ENCODE measurements around the gene NPDC1.
"Not testable (repeated sequence)": the region's sequence is repeated elsewhere in the genome, so short reads cannot be mapped to it uniquely, and the experiment has no call there.

NPDC1 gene

GRCh38 chr9:137008312-137008711 is 37.7 kb downstream of the NPDC1 start:
- ChIA-PET CTCF (interaction anchor here (1.6 kb wide), 1 partner anchor 17 kb away, joined by 4 read pairs; no protein-coding TSS in a partner anchor), POLR2A (no interaction called here)
- no peak for DNase-seq (ENCODE audit: low read depth, low spot score)

DNA sequence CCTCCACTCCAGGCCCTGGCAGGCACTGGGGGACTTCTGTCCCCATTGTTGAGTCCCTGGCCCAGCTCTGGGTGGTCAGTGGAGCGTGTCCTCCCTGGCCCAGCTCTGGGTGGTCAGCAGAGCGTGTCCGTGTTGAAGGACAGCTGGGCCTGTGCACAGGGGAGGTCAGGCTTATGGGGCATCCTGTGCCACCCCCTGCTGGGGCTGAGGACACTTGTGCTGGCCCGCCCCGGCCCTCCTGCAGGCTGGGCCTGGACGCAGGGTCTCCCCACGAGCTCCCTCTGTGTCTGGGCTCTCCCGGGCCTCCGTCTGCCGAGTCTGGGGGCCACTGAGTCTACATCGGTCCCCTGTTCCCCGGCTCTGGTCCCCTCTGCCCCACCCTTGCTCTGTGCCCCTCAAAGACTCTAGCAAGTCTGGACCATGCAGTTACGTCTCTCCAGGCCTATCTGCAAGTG is 38.1 kb downstream of the NPDC1 start:
- H3K4me3 ChIP-seq (ENCODE audit: low read depth, low read length), result no peak overlapping the region
- DNase-seq (ENCODE audit: low read depth, low spot score), result no peak
- TF ChIP-seq, protein P1, sequence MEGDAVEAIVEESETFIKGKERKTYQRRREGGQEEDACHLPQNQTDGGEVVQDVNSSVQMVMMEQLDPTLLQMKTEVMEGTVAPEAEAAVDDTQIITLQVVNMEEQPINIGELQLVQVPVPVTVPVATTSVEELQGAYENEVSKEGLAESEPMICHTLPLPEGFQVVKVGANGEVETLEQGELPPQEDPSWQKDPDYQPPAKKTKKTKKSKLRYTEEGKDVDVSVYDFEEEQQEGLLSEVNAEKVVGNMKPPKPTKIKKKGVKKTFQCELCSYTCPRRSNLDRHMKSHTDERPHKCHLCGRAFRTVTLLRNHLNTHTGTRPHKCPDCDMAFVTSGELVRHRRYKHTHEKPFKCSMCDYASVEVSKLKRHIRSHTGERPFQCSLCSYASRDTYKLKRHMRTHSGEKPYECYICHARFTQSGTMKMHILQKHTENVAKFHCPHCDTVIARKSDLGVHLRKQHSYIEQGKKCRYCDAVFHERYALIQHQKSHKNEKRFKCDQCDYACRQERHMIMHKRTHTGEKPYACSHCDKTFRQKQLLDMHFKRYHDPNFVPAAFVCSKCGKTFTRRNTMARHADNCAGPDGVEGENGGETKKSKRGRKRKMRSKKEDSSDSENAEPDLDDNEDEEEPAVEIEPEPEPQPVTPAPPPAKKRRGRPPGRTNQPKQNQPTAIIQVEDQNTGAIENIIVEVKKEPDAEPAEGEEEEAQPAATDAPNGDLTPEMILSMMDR (IDR thresholded peaks at IDR 0.05; ENCODE audit: insufficient read depth, low read length, missing control alignments), result no peak
- POLR2A ChIA-PET, result no interaction called here
- CTCF ChIA-PET, result interaction anchor here (1.2 kb wide), 1 partner anchor 21 kb away, joined by 3 read pairs; the partner anchor contains the start of gene ABCA2

More at GRCh38 chr9:137008312-137008711, 37.7 kb downstream of the NPDC1 start:
- H3K4me3 ChIP-seq (ENCODE audit: low read depth, low read length), result no peak overlapping the region
- TF ChIP-seq, protein P1 (IDR thresholded peaks at IDR 0.05; ENCODE audit: insufficient read depth, low read length, missing control alignments), result no peak

- POLR2A ChIA-PET, result no interaction called here
- no peak overlapping the region for H3K4me3 ChIP-seq (ENCODE audit: low read depth, low read length)
- no peak for DNase-seq (ENCODE audit: low read depth, low spot score)
- TF ChIP-seq, protein P1 (IDR thresholded peaks at IDR 0.05; ENCODE audit: insufficient read depth, low read length, missing control alignments), result no peak
- CTCF ChIA-PET, result interaction anchor here (1.2 to 1.4 kb wide), 2 partner anchors 8 to 21 kb away, joined by 3 to 4 read pairs; partner anchors contain the start of gene ABCA2
Observed at GRCh38 chr9:137007108-137007815, 38.7 kb downstream of the NPDC1 start.

- no peak for DNase-seq (ENCODE audit: low read depth, low spot score)
- CTCF ChIA-PET, result interaction anchor here (1.2 to 1.4 kb wide), 2 partner anchors 9 to 22 kb away, joined by 3 to 4 read pairs; partner anchors contain the start of gene ABCA2
- no peak overlapping the region for H3K4me3 ChIP-seq (ENCODE audit: low read depth, low read length)
- TF ChIP-seq, protein P1 (IDR thresholded peaks at IDR 0.05; ENCODE audit: insufficient read depth, low read length, missing control alignments), result no peak
- POLR2A ChIA-PET, result no interaction called here
Observed at GRCh38 chr9:137006116-137007003, 39.6 kb downstream of the NPDC1 start.

DNA sequence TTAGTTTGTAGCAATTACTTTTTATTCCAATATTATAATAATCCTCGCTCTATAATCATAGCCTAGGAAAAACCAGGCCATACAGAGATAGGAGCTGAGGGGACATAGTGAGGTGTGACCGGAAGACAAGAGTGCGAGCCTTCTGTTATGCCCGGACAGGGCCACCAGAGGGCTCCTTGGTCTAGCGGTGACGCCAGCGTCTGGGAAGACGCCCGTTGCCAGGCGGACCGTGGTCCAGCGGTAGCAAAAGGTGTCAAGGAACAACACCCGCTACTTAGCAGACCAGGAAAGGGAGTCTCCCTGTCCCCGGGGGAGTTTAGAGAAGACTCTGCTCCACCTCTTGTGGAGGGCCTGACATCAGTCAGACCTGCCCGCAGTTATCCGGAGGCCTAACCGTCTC is 41.7 kb downstream of the NPDC1 start:
- CTCF ChIA-PET, result interaction anchor here (1.8 kb wide), 1 partner anchor 12 kb away, joined by 6 read pairs; the partner anchor contains the start of gene PAXX
- DNase-seq (ENCODE audit: low read depth, low spot score); H3K4me3 ChIP-seq (ENCODE audit: low read depth, low read length); POLR2A ChIA-PET: not testable (repeated sequence)
- TF ChIP-seq, protein P1 (IDR thresholded peaks at IDR 0.05; ENCODE audit: insufficient read depth, low read length, missing control alignments), result peak; percentile 13
